GM06990 (cell line): ENCODE results near the gene UBE3B.

Experiments used
- DNase-seq: peaks from one replicate; pipeline ENCODE4 v3.0.0-alpha.2; 2011; ENCODE audit not compliant: insufficient read length; ENCODE audit errors: extremely low read depth
- H3K27me3 ChIP-seq: replicated peaks from 2 replicates; pipeline ENCODE4 v1.6.0; 2011; ENCODE audit warnings: low read length; ENCODE audit not compliant: control insufficient read depth, insufficient read depth
- H3K36me3 ChIP-seq: 2 replicates; pipeline ENCODE4 v1.5.1; 2011; ENCODE audit warnings: low read length; ENCODE audit not compliant: control insufficient read depth, insufficient read depth
- H3K4me3 ChIP-seq: replicated peaks from 2 replicates; pipeline ENCODE4 v1.5.1; 2011; ENCODE audit warnings: low read depth, mild to moderate bottlenecking, control low read depth, low read length
- CTCF ChIP-seq: IDR thresholded peaks from 2 replicates; pipeline ENCODE4 v1.5.1; 2011; ENCODE audit warnings: low read length, control low read depth, mild to moderate bottlenecking, inconsistent platforms; ENCODE audit not compliant: insufficient read depth, poor library complexity, severe bottlenecking

The UBE3B gene

GRCh38 chr12:109542014-109542413 is 64.6 kb downstream of the UBE3B start:
- no peak for TF ChIP-seq CTCF
- Histone ChIP-seq H3K4me3 (no peak overlapping the region), H3K36me3 (no peaks in the 10 kb centered on the region; the same call in 1 of the 2 replicates), H3K27me3 (no peaks in the 10 kb centered on the region; the same call in 1 of the 2 replicates)
- no peak for DNase-seq

- Histone ChIP-seq H3K36me3 (no peaks in the 10 kb centered on the region; the same call in 1 of the 2 replicates), H3K4me3 (no peak overlapping the region), H3K27me3 (no peaks in the 10 kb centered on the region; the same call in 1 of the 2 replicates)
- no peak for TF ChIP-seq CTCF
- DNase-seq, result no peak
Measured at GRCh38 chr12:109542876-109543275, 65.4 kb downstream of the UBE3B start.

- no peak for DNase-seq
- H3K27me3 ChIP-seq, result peaks cover 1% of the 10 kb centered on the region; the same call in 1 of the 2 replicates
- no peaks in the 10 kb centered on the region; the same call in 1 of the 2 replicates for H3K36me3 ChIP-seq
- no peak for TF ChIP-seq CTCF
- H3K4me3 ChIP-seq, result no peak overlapping the region
Measured at GRCh38 chr12:109544955-109545531, 67.6 kb downstream of the UBE3B start.

- no peak for TF ChIP-seq CTCF
- Histone ChIP-seq H3K36me3 (no peaks in the 10 kb centered on the region; the same call in 1 of the 2 replicates), H3K27me3 (peaks cover 1% of the 10 kb centered on the region; the same call in 1 of the 2 replicates), H3K4me3 (no peak overlapping the region)
- DNase-seq, result no peak
Measured at GRCh38 chr12:109545826-109546225, 68.4 kb downstream of the UBE3B start.

- Histone ChIP-seq H3K36me3 (no peaks in the 10 kb centered on the region; the same call in 1 of the 2 replicates), H3K27me3 (peaks cover 1% of the 10 kb centered on the region; the same call in 1 of the 2 replicates), H3K4me3 (no peak overlapping the region)
- no peak for DNase-seq
- TF ChIP-seq CTCF, result no peak
Measured at GRCh38 chr12:109547286-109547685, 69.9 kb downstream of the UBE3B start.
